A673 (cell line): ENCODE results near the gene LCN9.

Experiments
- CTCF ChIP-seq: fragments of 300-800, 200-600 bp; sonication (generic); conservative IDR thresholded peaks from 2 replicates; pipeline ENCODE4 v1.5.1; 2017; ENCODE audit warnings: low read depth, mild to moderate bottlenecking, antibody characterized with exemption, low read length, moderate library complexity, mixed read lengths
- EZH2 ChIP-seq: fragments of 200-600 bp; sonication (generic); IDR thresholded peaks from 2 replicates; pipeline ENCODE4 v1.6.1; 2017; ENCODE audit warnings: borderline replicate concordance, low read depth, mild to moderate bottlenecking, mixed read lengths, antibody characterized with exemption, low read length; ENCODE audit not compliant: poor library complexity, severe bottlenecking

DNA sequence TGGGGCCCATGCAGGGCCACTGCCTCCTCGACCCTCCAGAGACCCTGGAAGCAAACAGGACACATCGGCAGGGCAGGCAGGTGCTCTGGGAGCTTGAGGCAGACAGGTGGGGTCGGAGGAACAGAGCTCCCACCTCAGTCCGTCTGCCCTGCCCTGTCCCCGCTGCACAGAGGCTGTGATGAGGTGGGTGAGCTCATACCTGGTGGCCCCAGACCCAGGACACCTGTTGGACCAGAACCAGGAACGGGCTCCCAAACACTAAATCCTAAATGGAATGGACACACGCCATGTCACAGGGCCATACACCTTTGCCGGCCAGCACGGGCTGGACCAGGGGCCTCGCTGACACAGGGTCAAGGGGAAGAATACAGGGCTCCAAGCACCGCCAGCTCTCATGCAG, 30.7 kb downstream of the LCN9 start:
- TF ChIP-seq CTCF (no peak), EZH2 (no peak)
